Right lobe of liver (tissue), 4 donors: ENCODE data around the gene PLN.

Source experiments
- CTCF ChIP-seq, 4 donors: fragments of 200-600 bp in 3 of 4; fragments of 450-650 bp in 1 of 4; IDR thresholded peaks; one replicate each; pipeline versions ENCODE4 v1.5.1 to v1.8.0; 2016 to 2022; ENCODE audit warnings: antibody characterized with exemption in 4 of 4, mild to moderate bottlenecking in 2 of 4
- POLR2A ChIP-seq: fragments of 450-650 bp; IDR thresholded peaks from one replicate; pipeline ENCODE4 v1.6.1; 2017; ENCODE audit warnings: antibody characterized with exemption, mild to moderate bottlenecking
- donor health status: DM: no; HTN: no; CAD: no.
- donor health status: DM: no; HTN: no; CAD: no.
- donor health status: DM: no; HTN: yes; CAD: no.

- TF ChIP-seq CTCF (IDR thresholded peaks at IDR 0.05) (no peak), POLR2A (no peak)
Observed at GRCh38 chr6:118524686-118525085, 23.4 kb upstream of the PLN start.
